ENCODE data around the gene ZZZ3. TPM values are rescaled to one million over a fixed set of nuclear protein-coding genes. Genes with fewer than 3 reads are reported as not detected.
"Not testable (repeated sequence)": the region's sequence is repeated elsewhere in the genome, so short reads cannot be mapped to it uniquely, and the experiment has no call there.

ZZZ3 gene
- total RNA-seq, 1 donor from 2014 or later = 16.5 TPM

- ATAC-seq (no peak), DNase-seq (ENCODE audit: low spot score) (no peak)
These were observed 10.6 kb downstream of the ZZZ3 start for GRCh38 chr1:77671836-77672235.

DNA sequence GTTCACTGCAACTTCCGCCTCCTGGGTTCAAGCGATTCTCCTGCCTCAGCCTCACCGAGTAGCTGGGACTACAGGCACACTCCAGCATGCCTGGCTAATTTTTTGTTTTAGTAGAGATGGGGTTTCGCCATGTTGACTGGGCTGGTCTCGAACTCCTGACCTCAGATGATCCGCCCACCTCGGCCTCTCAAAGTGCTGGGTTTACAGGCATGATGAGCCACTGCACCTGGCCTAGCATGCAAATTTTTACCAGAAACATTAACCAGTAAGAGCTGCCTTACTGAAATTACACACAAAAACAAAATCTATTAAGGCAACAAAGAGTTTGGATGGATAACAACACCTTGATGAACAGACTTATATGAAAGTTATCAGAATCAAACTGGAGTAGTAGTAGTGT is 12.1 kb downstream of the ZZZ3 start:
- DNase-seq (ENCODE audit: low spot score) (no peak), ATAC-seq (no peak)

GRCh38 chr1:77668924-77669449 is 13.5 kb downstream of the ZZZ3 start:
- DNase-seq (ENCODE audit: low spot score) = no peak
- ATAC-seq = no peak

DNA sequence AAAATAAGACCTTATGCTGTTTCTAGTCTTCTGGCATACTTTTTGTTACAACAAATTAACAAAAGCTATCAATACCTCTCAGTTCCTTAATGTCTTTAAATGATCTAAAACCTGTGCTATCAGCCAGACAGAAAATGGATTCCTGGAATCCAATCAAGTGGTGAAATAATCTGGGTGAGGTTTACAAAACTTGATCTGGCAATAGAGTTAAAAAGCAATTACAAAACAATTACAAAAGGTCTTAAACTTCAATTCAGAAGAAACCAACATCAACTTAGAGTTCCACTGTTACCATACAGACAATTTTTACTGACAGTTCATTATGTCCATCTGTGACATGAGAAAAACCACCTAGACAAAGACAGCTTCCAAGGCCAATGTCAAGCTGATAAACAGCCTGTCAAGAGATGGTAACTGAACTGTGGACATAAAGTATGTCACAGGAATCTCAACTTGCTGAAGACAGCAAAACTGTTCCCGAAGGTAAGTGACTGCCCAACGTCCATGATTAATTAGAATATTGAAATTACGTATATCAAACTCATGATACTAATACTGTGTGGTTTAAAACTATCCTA is 17.4 kb downstream of the ZZZ3 start:
- DNase-seq (ENCODE audit: low spot score) (no peak), ATAC-seq (peak; percentile 64)

GRCh38 chr1:77661696-77662095 is 20.8 kb downstream of the ZZZ3 start:
- ATAC-seq = peak; percentile 32
- DNase-seq (ENCODE audit: low spot score) = no peak

DNA sequence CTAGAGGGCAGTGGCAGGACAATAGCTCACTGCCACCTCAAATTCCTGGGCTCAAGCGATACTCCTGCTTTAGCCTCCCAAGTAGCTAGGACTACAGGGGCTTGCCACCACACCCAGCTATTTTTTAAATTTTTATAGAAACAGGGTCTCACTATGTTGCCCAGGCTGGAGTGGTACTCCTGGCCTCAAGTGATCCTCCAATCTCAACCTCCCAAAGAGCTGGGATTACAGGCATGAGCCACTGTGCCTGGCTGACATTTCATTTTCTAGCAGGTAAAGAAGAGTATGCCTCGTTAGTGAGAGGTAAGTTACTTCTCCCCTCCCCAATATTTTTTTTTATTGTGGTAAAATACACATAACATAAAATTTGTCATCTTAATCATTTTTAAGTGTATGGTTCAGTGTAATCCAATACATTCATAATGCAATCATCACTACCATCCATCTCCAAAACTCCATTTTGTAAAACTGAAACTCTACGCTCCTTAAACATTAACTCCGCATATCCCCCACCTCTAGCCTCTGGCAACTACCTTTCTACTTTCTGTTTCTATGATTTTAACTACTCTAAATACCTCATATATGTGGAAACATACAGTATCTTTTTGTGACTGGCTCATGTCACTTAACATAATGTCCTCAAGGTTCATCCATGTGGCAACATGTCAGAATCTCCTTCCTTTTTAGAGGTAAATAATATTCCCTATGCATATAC is 22.4 kb downstream of the ZZZ3 start:
- DNase-seq (ENCODE audit: low spot score) = no peak
- no peak for ATAC-seq

DNA sequence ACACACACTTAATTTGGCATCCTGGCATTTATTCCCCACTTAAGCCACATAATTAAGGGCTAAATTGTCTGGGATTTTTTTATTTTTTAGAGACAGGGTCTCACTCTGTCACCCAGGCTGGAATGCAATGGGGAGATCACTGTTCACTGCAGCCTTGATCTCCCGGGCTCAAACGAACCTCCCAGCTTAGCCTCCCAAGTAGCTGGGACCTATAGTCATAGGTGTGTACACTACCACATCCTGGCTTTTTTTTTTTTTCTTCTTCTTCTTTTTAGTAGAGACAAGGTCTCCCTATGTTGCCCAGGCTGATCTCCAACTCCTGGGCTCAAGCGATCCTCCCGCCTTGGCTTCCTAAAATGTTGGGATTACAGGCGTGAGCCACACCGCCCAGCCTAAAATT is 24.2 kb downstream of the ZZZ3 start:
- ATAC-seq = no peak
- DNase-seq (ENCODE audit: low spot score) = no peak

GRCh38 chr1:77655431-77655974 is 27.0 kb downstream of the ZZZ3 start:
- DNase-seq (ENCODE audit: low spot score) (no peak), ATAC-seq (peak; percentile 19)

GRCh38 chr1:77652970-77653516 is 29.4 kb downstream of the ZZZ3 start:
- no peak for DNase-seq (ENCODE audit: low spot score)
- ATAC-seq = peak; percentile 76

DNA sequence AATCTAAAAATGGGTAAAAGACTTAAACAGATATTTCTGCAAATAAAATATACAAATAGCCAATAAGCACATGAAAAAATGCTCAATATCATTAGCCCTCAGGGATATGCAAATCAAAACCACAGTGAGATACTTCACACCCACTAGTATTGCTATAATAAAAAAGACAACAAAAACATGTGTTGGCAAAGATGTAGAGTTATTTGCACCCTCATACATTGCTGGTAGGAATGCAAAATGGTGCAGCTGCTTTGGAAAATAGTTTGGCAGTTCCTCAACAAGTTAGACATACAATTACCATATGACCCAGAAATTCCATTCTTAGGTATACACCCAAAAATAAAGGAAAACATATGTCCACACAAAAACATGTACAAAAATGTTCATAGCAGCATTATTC is 30.2 kb downstream of the ZZZ3 start:
- DNase-seq (ENCODE audit: low spot score) (no peak), ATAC-seq (no peak)

DNA sequence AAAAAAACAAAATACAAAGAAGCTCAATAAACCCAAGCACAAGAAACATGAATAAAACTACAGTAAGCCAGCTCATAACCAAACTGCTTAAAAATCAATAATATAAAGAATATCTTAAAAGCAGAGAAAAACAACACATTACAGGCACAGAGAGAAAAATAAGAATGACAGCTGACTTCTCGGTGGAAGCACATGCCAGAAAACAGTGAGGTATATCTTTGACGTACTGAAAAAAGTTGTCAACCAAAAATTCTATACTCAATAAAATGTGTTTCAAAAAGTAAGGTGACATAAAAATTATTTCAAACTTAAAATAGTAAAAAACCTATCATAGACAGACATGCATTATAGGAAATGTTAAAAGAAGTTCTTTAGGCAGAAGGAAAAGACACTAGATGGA is 33.3 kb downstream of the ZZZ3 start:
- ATAC-seq (no peak), DNase-seq (ENCODE audit: low spot score) (no peak)

DNA sequence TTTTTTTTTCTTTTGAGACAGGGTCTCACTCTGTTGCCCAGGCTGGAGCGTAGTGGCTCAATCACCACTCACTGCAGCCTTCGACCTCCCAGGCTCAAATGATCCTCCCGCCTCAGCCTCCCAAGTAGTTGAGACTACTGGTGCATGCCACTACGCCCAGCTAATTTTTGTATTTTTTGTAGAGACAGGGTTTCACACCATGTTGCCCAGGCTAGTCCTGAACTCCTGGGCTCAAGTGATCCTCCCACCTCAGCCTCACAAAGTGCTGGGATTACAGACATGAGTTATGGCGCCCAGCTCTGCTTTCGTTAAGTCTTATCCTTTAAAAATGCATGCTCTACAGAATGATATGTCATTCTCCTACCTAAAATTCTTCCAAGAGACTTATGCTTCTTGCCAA is 36.2 kb downstream of the ZZZ3 start:
- not testable (repeated sequence) for ATAC-seq; DNase-seq (ENCODE audit: low spot score)

DNA sequence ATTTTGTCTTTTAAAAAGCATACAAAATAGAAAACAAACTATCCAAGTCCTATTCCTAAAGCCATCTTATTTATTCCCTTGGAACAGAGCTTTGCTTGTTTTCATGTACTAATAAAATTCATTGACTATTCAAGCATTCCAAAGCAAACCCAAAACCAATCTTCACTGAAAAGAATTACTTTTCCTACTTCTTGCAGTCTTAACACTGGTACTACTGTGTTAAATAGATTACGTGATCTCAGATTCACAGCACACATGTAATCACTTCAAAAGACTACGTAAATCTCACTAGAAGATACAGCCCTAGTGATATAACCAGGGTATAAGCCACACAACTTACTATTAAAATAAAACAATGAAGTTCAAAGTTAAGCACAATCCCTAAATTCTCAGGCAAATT is 39.0 kb downstream of the ZZZ3 start:
- no peak for ATAC-seq
- DNase-seq (ENCODE audit: low spot score) = no peak

GRCh38 chr1:77642941-77643340 is 39.5 kb downstream of the ZZZ3 start:
- ATAC-seq (no peak), DNase-seq (ENCODE audit: low spot score) (no peak)

GRCh38 chr1:77642196-77642595 is 40.3 kb downstream of the ZZZ3 start:
- ATAC-seq (no peak), DNase-seq (ENCODE audit: low spot score) (no peak)

- DNase-seq (ENCODE audit: low spot score) = no peak
- ATAC-seq = no peak
These were observed 42.8 kb downstream of the ZZZ3 start for GRCh38 chr1:77639557-77640069.

DNA sequence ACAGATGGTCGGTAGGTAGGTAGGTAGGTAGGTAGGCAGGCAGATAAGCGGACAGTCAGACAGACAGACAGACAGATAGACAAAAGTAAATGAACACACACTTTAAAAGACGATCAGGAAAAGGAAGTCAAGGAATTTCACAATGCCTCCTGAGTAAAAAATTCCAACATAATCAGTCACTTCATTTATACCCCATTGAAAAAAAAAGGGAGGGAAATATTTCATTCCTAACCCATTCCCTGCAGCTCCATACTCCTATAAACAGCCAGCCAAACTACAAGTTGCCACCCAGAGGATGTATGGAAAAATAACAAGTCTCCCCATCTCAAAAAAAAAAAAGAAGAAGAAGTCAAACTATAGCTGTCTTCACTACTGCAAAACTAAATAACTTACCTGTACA is 43.4 kb downstream of the ZZZ3 start:
- ATAC-seq = no peak
- DNase-seq (ENCODE audit: low spot score) = no peak

- ATAC-seq (no peak), DNase-seq (ENCODE audit: low spot score) (no peak)
These were observed 45.6 kb downstream of the ZZZ3 start for GRCh38 chr1:77636864-77637263.
